H1 (cell line): ENCODE data around the gene AVPI1. TPM values are rescaled to one million over a fixed set of nuclear protein-coding genes. Genes with fewer than 3 reads are reported as not detected.
"Not testable (repeated sequence)": the region's sequence is repeated elsewhere in the genome, so short reads cannot be mapped to it uniquely, and the experiment has no call there.

Source experiments
- CTCF ChIA-PET: fragments of 300-600 bp; sonication (Branson Sonifier 250); formaldehyde crosslinking; loops from one replicate; lab custom pipeline; 2021; ENCODE audit not compliant: partially characterized antibody; lab: Charles Lee
- POLR2A ChIA-PET: fragments of 300-600 bp; sonication (Branson Sonifier 250); formaldehyde crosslinking; loops from one replicate; lab custom pipeline; 2021; ENCODE audit warnings: inconsistent platforms; ENCODE audit not compliant: partially characterized antibody; lab: Charles Lee
- DNase-seq, 2 experiments: peaks; one replicate each; pipeline versions ENCODE4 v3.0.0 to v3.0.0-alpha.2; 2010 to 2022; ENCODE audit warnings: low spot score in 2 of 2, low read depth in 1 of 2, mixed read lengths in 1 of 2
- FAIRE-seq: peaks from 2 replicates; lab custom pipeline; 2011; peaks lifted over from hg19 to GRCh38; lab: Jason Lieb, UNC
- H2AFZ ChIP-seq: 2 replicates; pipeline ENCODE4 v1.8.1; 2012; ENCODE audit warnings: low read length, inconsistent platforms
- H2AK5ac ChIP-seq: 2 replicates; pipeline ENCODE4 v1.6.1; 2013; ENCODE audit warnings: low read depth, low read length
- H2BK120ac ChIP-seq: replicated peaks from 2 replicates; pipeline ENCODE3; 2013; ENCODE audit warnings: low read depth, low read length, inconsistent platforms
- H2BK12ac ChIP-seq: 2 replicates; pipeline ENCODE4 v1.6.1; 2013; ENCODE audit warnings: low read depth, low read length
- H2BK15ac ChIP-seq: 2 replicates; pipeline ENCODE4 v1.6.1; 2013; ENCODE audit warnings: low read length
- H2BK20ac ChIP-seq: 2 replicates; pipeline ENCODE4 v1.6.1; 2013; ENCODE audit warnings: low read length
- H2BK5ac ChIP-seq: 2 replicates; pipeline ENCODE4 v1.6.1; 2013; ENCODE audit warnings: low read depth, low read length
- H3K14ac ChIP-seq: 2 replicates; pipeline ENCODE4 v1.6.1; 2013; ENCODE audit warnings: inconsistent platforms; ENCODE audit not compliant: insufficient read length
- H3K18ac ChIP-seq: 2 replicates; pipeline ENCODE4 v1.6.1; 2013; ENCODE audit warnings: low read length; ENCODE audit errors: extremely low read depth
- H3K23ac ChIP-seq: 2 replicates; pipeline ENCODE4 v1.6.1; 2013; ENCODE audit warnings: inconsistent platforms; ENCODE audit not compliant: insufficient read length
- H3K23me2 ChIP-seq: 2 replicates; pipeline ENCODE4 v1.6.1; 2013; ENCODE audit warnings: low read depth, low read length
- H3K27ac ChIP-seq: 2 replicates; pipeline ENCODE4 v1.6.1; 2011; ENCODE audit warnings: low read depth, low read length, inconsistent platforms
- H3K27me3 ChIP-seq, 4 experiments: replicated peaks in 1 of 4; 1 replicate in 1 of 4; 2 replicates in 3 of 4; pipeline versions ENCODE4 v1.6.1 to v1.8.1; 2011 to 2013; ENCODE audit warnings: low read length in 3 of 4, mild to moderate bottlenecking in 3 of 4, inconsistent platforms in 2 of 4, mixed read lengths in 2 of 4, moderate library complexity in 1 of 4; ENCODE audit not compliant: control insufficient read depth in 3 of 4, insufficient read depth in 3 of 4; ENCODE audit errors: extremely low read depth in 1 of 4
- H3K36me3 ChIP-seq, 4 experiments: 2 replicates each; pipeline versions ENCODE4 v1.6.1 to v1.8.1; 2011 to 2013; ENCODE audit warnings: mild to moderate bottlenecking in 4 of 4, low read length in 3 of 4, moderate library complexity in 2 of 4, control low read depth in 1 of 4, inconsistent platforms in 1 of 4; ENCODE audit not compliant: insufficient read depth in 4 of 4, control insufficient read depth in 2 of 4
- H3K4ac ChIP-seq: replicated peaks from 2 replicates; pipeline ENCODE3; 2013; ENCODE audit warnings: low read length, low read depth, mixed read lengths, inconsistent platforms; ENCODE audit not compliant: insufficient read length
- H3K4me1 ChIP-seq, 4 experiments: replicated peaks in 1 of 4; 1 replicate in 1 of 4; 2 replicates in 3 of 4; pipeline versions ENCODE4 v1.6.1 to v1.8.1; 2011 to 2013; ENCODE audit warnings: low read length in 3 of 4, inconsistent platforms in 2 of 4, mixed read lengths in 1 of 4; ENCODE audit not compliant: insufficient read depth in 4 of 4, control insufficient read depth in 3 of 4
- H3K4me2 ChIP-seq, 2 experiments: 2 replicates each; pipeline versions ENCODE4 v1.6.1 to v1.8.1; 2011 to 2013; ENCODE audit warnings: low read depth in 2 of 2, low read length in 2 of 2, control low read depth in 1 of 2, inconsistent platforms in 1 of 2, mild to moderate bottlenecking in 1 of 2; ENCODE audit not compliant: insufficient read depth in 1 of 2
- H3K4me3 ChIP-seq, 4 experiments: fragments of 200-600, 300-600 bp in 1 of 4; sonication (generic), shearing (Covaris generic), sonication (Bioruptor Twin) in 1 of 4; 2 replicates each; pipeline versions ENCODE4 v1.5.1 to v1.8.1; 2011 to 2016; ENCODE audit warnings: low read length in 4 of 4, low read depth in 3 of 4, control low read depth in 2 of 4, inconsistent platforms in 2 of 4, mild to moderate bottlenecking in 2 of 4, mixed read lengths in 1 of 4, moderate library complexity in 1 of 4; ENCODE audit not compliant: insufficient read depth in 2 of 4; ENCODE audit errors: extremely low read depth in 1 of 4
- H3K56ac ChIP-seq: replicated peaks from 2 replicates; pipeline ENCODE3; 2013; ENCODE audit warnings: low read depth, mild to moderate bottlenecking, mixed read lengths, low read length, inconsistent platforms; ENCODE audit not compliant: insufficient read length
- H3K79me1 ChIP-seq: 2 replicates; pipeline ENCODE4 v1.6.1; 2013; ENCODE audit warnings: low read depth, low read length, control low read depth
- H3K79me2 ChIP-seq, 2 experiments: 2 replicates each; pipeline versions ENCODE4 v1.6.1 to v1.8.1; 2012 to 2013; ENCODE audit warnings: low read length in 2 of 2, mild to moderate bottlenecking in 2 of 2, inconsistent platforms in 1 of 2; ENCODE audit not compliant: insufficient read depth in 2 of 2, control insufficient read depth in 1 of 2
- H3K9ac ChIP-seq, 4 experiments: replicated peaks in 1 of 4; 1 replicate in 1 of 4; 2 replicates in 3 of 4; pipeline versions ENCODE4 v1.6.1 to v1.8.1; 2011 to 2013; ENCODE audit warnings: low read depth in 3 of 4, low read length in 3 of 4, control low read depth in 2 of 4, mild to moderate bottlenecking in 2 of 4, moderate library complexity in 2 of 4, inconsistent platforms in 1 of 4; ENCODE audit errors: extremely low read depth in 1 of 4
- H3K9me3 ChIP-seq, 2 experiments: 2 replicates each; pipeline versions ENCODE4 v1.6.1 to v1.8.1; 2012 to 2013; ENCODE audit warnings: mild to moderate bottlenecking in 2 of 2, moderate library complexity in 2 of 2, control low read depth in 1 of 2, inconsistent platforms in 1 of 2, low read depth in 1 of 2, low read length in 1 of 2, mixed read lengths in 1 of 2; ENCODE audit not compliant: insufficient read depth in 2 of 2
- H4K20me1 ChIP-seq, 2 experiments: replicated peaks in 1 of 2; 2 replicates each; pipeline versions ENCODE3 to v1.8.1; 2011 to 2013; ENCODE audit warnings: inconsistent platforms in 2 of 2, low read length in 2 of 2, mild to moderate bottlenecking in 1 of 2; ENCODE audit not compliant: insufficient read depth in 2 of 2, control insufficient read depth in 1 of 2
- H4K5ac ChIP-seq: 2 replicates; pipeline ENCODE4 v1.6.1; 2013; ENCODE audit warnings: low read length, low read depth, mixed read lengths, inconsistent platforms; ENCODE audit not compliant: insufficient read length
- H4K8ac ChIP-seq: 2 replicates; pipeline ENCODE4 v1.8.0; 2013; ENCODE audit warnings: mild to moderate bottlenecking, moderate library complexity, low read length, inconsistent platforms; ENCODE audit not compliant: insufficient read depth; ENCODE audit errors: extremely low read depth
- H4K91ac ChIP-seq: replicated peaks from 2 replicates; pipeline ENCODE3; 2013; ENCODE audit warnings: low read length, mixed read lengths, inconsistent platforms; ENCODE audit not compliant: insufficient read length
- WGBS, 2 experiments: shearing (Covaris generic) in 1 of 2; methylation state at CpG; one replicate each; pipeline versions ENCODE4 v1.1.6 to v1.1.7; 2013 to 2015; ENCODE audit warnings: low lambda C conversion rate in 2 of 2, mixed read lengths in 2 of 2, inconsistent platforms in 1 of 2, low coverage in 1 of 2, missing lambda C conversion rate in 1 of 2; ENCODE audit not compliant: insufficient replicate concordance in 2 of 2, insufficient coverage in 1 of 2, insufficient read length in 1 of 2; ENCODE audit errors: extremely low coverage in 1 of 2, missing lambda C conversion rate in 1 of 2; 5-methylcytosine and 5-hydroxymethylcytosine counted together
- polyA plus RNA-seq, 7 experiments: library from polyadenylated mRNA; depleted of rRNA in 3 of 7; stranded (reverse) in 5 of 7; unstranded in 2 of 7; fragments of >200 nt in 5 of 7; fragments of 200-250 nt in 2 of 7; gene quantifications; 1 replicate in 5 of 7; 2 replicates in 1 of 7; 4 replicates in 1 of 7; pipeline versions ENCODE4 v1.2.1 to v1.2.3, GENCODE V29; 2011 to 2013; ENCODE audit warnings: missing spikeins in 2 of 7, mixed read lengths in 2 of 7
- total RNA-seq: library from RNA; stranded (reverse); fragmentation: NEBNext Ultra II Directional; extraction: Animal tissue kit (Norgen Biotek cat#: 25700); gene quantifications from 2 replicates; pipeline ENCODE4 v1.2.1, GENCODE V29; 2021

AVPI1 gene
- total and polyA plus RNA-seq, 2 of the 8 experiments (the other 6 are each of a cell fraction or from before 2014, with no cell fraction given), result 9.0 to 13.5 TPM

DNA sequence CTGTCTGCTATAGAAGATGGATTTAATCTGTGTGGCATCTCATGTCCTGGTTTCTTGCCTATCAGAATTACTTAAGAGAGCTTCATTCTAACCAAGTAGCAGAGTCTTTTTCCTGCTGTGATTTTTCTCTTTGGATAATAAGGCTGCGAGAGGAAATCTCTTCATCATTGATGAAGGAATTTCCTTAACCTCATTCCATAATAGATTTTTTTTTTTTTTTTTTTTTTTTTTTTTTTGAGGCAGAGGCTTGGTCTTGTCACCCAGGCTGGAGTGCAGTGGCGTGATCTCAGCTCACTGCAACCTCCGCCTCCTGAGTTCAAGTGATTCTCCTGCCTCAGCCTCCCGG lies 37.7 kb downstream of the AVPI1 start:
- H3K79me2 ChIP-seq, result peaks cover 5 to 38% of the 10 kb centered on the region in 2 experiments; a peak in 3 of 4 replicates
- not testable (repeated sequence) for H3K9me3 ChIP-seq, H2BK15ac ChIP-seq, H3K27me3 ChIP-seq, H3K79me1 ChIP-seq, H2BK120ac ChIP-seq, H3K14ac ChIP-seq, H3K18ac ChIP-seq, H4K20me1 ChIP-seq, FAIRE-seq, H3K23me2 ChIP-seq, H4K8ac ChIP-seq, H3K4ac ChIP-seq, H2AK5ac ChIP-seq, H2BK20ac ChIP-seq, DNase-seq, H4K91ac ChIP-seq, H2BK12ac ChIP-seq, H2AFZ ChIP-seq, H3K56ac ChIP-seq, H3K23ac ChIP-seq, H3K9ac ChIP-seq
- peak overlapping the region; percentile 8 for H4K5ac ChIP-seq
- H2BK5ac ChIP-seq, result peak overlapping the region; percentile 71; the same call in 1 of the 2 replicates
- H3K4me1 ChIP-seq, result peaks cover 5 to 11% (median 9%) of the 10 kb centered on the region in 4 experiments; a peak in 6 of 7 replicates
- H3K36me3 ChIP-seq, result peaks cover 11 to 45% (median 35%) of the 10 kb centered on the region in 4 experiments
- WGBS, 2 experiments, result 78% methylated on average over 3 of the region's 4 CpGs; no CpG with 5 or more reads in 1 of the 2 experiments
- H3K4me2 ChIP-seq, result peak overlapping the region; percentile 73 to 77; a peak in 3 of 4 replicates
- 0 out of 2 replicates have a peak overlapping the region, but pooled peaks have one; percentile 21 for H3K27ac ChIP-seq
- peak overlapping the region in 1 of 4 experiments; percentile 36; a peak in 2 of 8 replicates for H3K4me3 ChIP-seq
- POLR2A ChIA-PET, result interaction anchor here (1.3 kb wide), 1 partner anchor 9 kb away, joined by 3 read pairs; the partner anchor contains the start of gene PI4K2A
- CTCF ChIA-PET, result interaction anchor here (0.7 to 1.9 kb wide), 2 partner anchors 28 to 52 kb away, joined by 3 to 6 read pairs; no protein-coding TSS in a partner anchor
